HepG2 (cell line): ENCODE results near the gene SPTB. TPM values are rescaled to one million over a fixed set of nuclear protein-coding genes. Genes with fewer than 3 reads are reported as not detected.

ENCODE experiments used
- ATAC-seq: fragments of 200-7000 bp; cut with Tn5 transposase; 3 replicates; pipeline ENCODE4 v1.9.1; 2020; ENCODE audit warnings: mild to moderate bottlenecking, moderate library complexity
- BruUV-seq: library from RNA; stranded (reverse); fragments of 400-500 nt; replicated peaks from 2 replicates; lab custom pipeline; 2021; lab: Mats Ljungman, UMichigan
- CTCF ChIA-PET: fragments of 300-600 bp; formaldehyde crosslinking; extraction: SDS; loops from one replicate; lab custom pipeline; 2021; ENCODE audit warnings: low total read pairs, inconsistent platforms, low intra/inter-chr PET ratio; lab: Yijun Ruan, JAX
- POLR2A ChIA-PET: fragments of 350-600 bp; sonication (Branson Sonifier 250); formaldehyde crosslinking; loops from one replicate; lab custom pipeline; 2020; ENCODE audit warnings: antibody characterized with exemption, inconsistent platforms; lab: Yijun Ruan, JAX
- DNase-seq: peaks from one replicate; pipeline ENCODE4 v3.0.0-alpha.2; 2015; ENCODE audit warnings: low spot score
- FAIRE-seq: peaks from 3 replicates; lab custom pipeline; 2011; peaks lifted over from hg19 to GRCh38; lab: Jason Lieb, UNC
- H2AFZ ChIP-seq: one replicate; pipeline ENCODE4 v1.6.1; 2011; ENCODE audit warnings: low read length, inconsistent platforms
- H3K27ac ChIP-seq: fragments of 300-600 bp; 3 replicates; pipeline ENCODE4 v1.8.0; 2011; ENCODE audit warnings: mixed run types, mild to moderate bottlenecking, mixed read lengths, low read length, inconsistent platforms; ENCODE audit not compliant: insufficient read depth; ENCODE audit errors: extremely low read length
- H3K27me3 ChIP-seq, 2 experiments: fragments of 200-600 bp in 1 of 2; 2 replicates in 1 of 2; 3 replicates in 1 of 2; pipeline versions ENCODE4 v1.6.0 to v1.8.0; 2011; ENCODE audit warnings: low read length in 2 of 2, mild to moderate bottlenecking in 2 of 2, moderate library complexity in 2 of 2, inconsistent platforms in 1 of 2; ENCODE audit not compliant: insufficient read depth in 2 of 2, control insufficient read depth in 1 of 2
- H3K36me3 ChIP-seq, 2 experiments: fragments of 200-600 bp in 1 of 2; replicated peaks in 1 of 2; 2 replicates in 1 of 2; 3 replicates in 1 of 2; pipeline versions ENCODE4 v1.5.1 to v1.8.0; 2011; ENCODE audit warnings: low read length in 2 of 2, inconsistent platforms in 1 of 2; ENCODE audit not compliant: insufficient read depth in 2 of 2, control insufficient read depth in 1 of 2
- H3K4me1 ChIP-seq: 2 replicates; pipeline ENCODE4 v1.5.1; 2012; ENCODE audit warnings: low read length, inconsistent platforms; ENCODE audit not compliant: insufficient read depth
- H3K4me2 ChIP-seq: 2 replicates; pipeline ENCODE4 v1.6.0; 2011; ENCODE audit warnings: low read depth, low read length, inconsistent platforms
- H3K4me3 ChIP-seq, 3 experiments: fragments of 200-600 bp in 1 of 3; sonication (generic), shearing (Covaris generic) in 1 of 3; replicated peaks in 1 of 3; 2 replicates each; pipeline ENCODE4 v1.5.1; 2011 to 2016; ENCODE audit warnings: low read length in 3 of 3, inconsistent platforms in 2 of 3, low read depth in 2 of 3, mild to moderate bottlenecking in 2 of 3, control low read depth in 1 of 3, mixed read lengths in 1 of 3; ENCODE audit not compliant: insufficient read depth in 1 of 3
- H3K79me2 ChIP-seq: one replicate; pipeline ENCODE4 v1.6.1; 2011; ENCODE audit warnings: low read length, inconsistent platforms; ENCODE audit not compliant: insufficient read depth
- H3K9ac ChIP-seq: 2 replicates; pipeline ENCODE4 v1.6.0; 2011; ENCODE audit warnings: mild to moderate bottlenecking, low read depth, low read length, inconsistent platforms; ENCODE audit not compliant: insufficient read depth
- H3K9me3 ChIP-seq: 2 replicates; pipeline ENCODE4 v1.5.1; 2012; ENCODE audit warnings: mild to moderate bottlenecking, low read length
- H4K20me1 ChIP-seq: 2 replicates; pipeline ENCODE4 v1.6.0; 2011; ENCODE audit warnings: inconsistent platforms, mild to moderate bottlenecking, low read length, moderate library complexity; ENCODE audit not compliant: insufficient read depth
- BCL3 ChIP-seq: sonication (generic); formaldehyde crosslinking; IDR thresholded peaks from 2 replicates; pipeline ENCODE4 v1.5.1; 2020; ENCODE audit warnings: mild to moderate bottlenecking, missing genetic modification reagents, moderate library complexity
- DZIP1 ChIP-seq: sonication (generic); formaldehyde crosslinking; IDR thresholded peaks from 2 replicates; pipeline ENCODE4 v1.5.0; 2020; ENCODE audit warnings: mild to moderate bottlenecking, missing genetic modification reagents
- MAX ChIP-seq: IDR thresholded peaks from 2 replicates; pipeline ENCODE4 v1.6.1; 2012; ENCODE audit warnings: inconsistent platforms
- MLXIP ChIP-seq: sonication (generic); formaldehyde crosslinking; IDR thresholded peaks from 2 replicates; pipeline ENCODE4 v1.9.0; 2021; ENCODE audit warnings: missing genetic modification reagents, borderline replicate concordance
- MNT ChIP-seq: fragments of 450-650 bp; IDR thresholded peaks from 2 replicates; pipeline ENCODE4 v1.6.1; 2016
- PCBP1 ChIP-seq: fragments of 200-400 bp; formaldehyde crosslinking; IDR thresholded peaks from 2 replicates; pipeline ENCODE4 v1.6.1; 2017; ENCODE audit warnings: mild to moderate bottlenecking, low read depth, low read length, borderline replicate concordance
- SOX6 ChIP-seq, 2 experiments: fragments of 450-650 bp in 1 of 2; sonication (generic) in 1 of 2; formaldehyde crosslinking in 1 of 2; IDR thresholded peaks; 2 replicates each; pipeline versions ENCODE4 v1.4.0 to v1.6.1; 2017 to 2020; ENCODE audit warnings: antibody characterized with exemption in 1 of 2, mild to moderate bottlenecking in 1 of 2, missing genetic modification reagents in 1 of 2
- STAG1 ChIP-seq: sonication (generic); formaldehyde crosslinking; IDR thresholded peaks from 2 replicates; pipeline ENCODE4 v1.4.0; 2020; ENCODE audit warnings: missing genetic modification reagents
- USF2 ChIP-seq, 2 experiments: sonication (generic) in 1 of 2; formaldehyde crosslinking in 1 of 2; IDR thresholded peaks; 2 replicates each; pipeline versions ENCODE4 v1.5.1 to v1.6.1; 2011 to 2020; ENCODE audit warnings: borderline replicate concordance in 1 of 2, low read depth in 1 of 2, low read length in 1 of 2, mild to moderate bottlenecking in 1 of 2, missing genetic modification reagents in 1 of 2, moderate library complexity in 1 of 2
- WGBS: methylation state at CpG from one replicate; pipeline ENCODE4 v1.1.6; 2017; ENCODE audit warnings: low lambda C conversion rate; 5-methylcytosine and 5-hydroxymethylcytosine counted together
- in situ Hi-C: cut with HindIII; loops from 2 replicates; pipeline ENCODE4 v1.10.0; 2017; ENCODE audit warnings: low pct_unique_long_range_greater_than_20kb; ENCODE audit not compliant: extremely low pct_ligation_motif_present
- intact Hi-C: fragments of 100-400 bp; cut with micrococcal nuclease; formaldehyde crosslinking; loops from one replicate; pipeline ENCODE4 v1.10.0; 2022; ENCODE audit not compliant: unreplicated experiment
- polyA plus RNA-seq, 8 experiments: library from polyadenylated mRNA; depleted of rRNA in 3 of 8; stranded (reverse) in 7 of 8; unstranded in 1 of 8; fragments of >200 nt; fragmentation: Illumina TruSeq in 4 of 8; extraction: Trizol in 4 of 8; gene quantifications; 2 replicates each; pipeline versions ENCODE4 v1.2.1 to v1.2.3, GENCODE V29; 2011 to 2016; ENCODE audit warnings: low read depth in 4 of 8, missing spikeins in 1 of 8, mixed read lengths in 1 of 8; ENCODE audit not compliant: insufficient read depth in 1 of 8
- total RNA-seq, 5 experiments: library from RNA; depleted of rRNA; stranded (reverse); fragments of >200 nt; fragmentation: Illumina TruSeq; extraction: Trizol; gene quantifications; 2 replicates each; pipeline ENCODE4 v1.2.3, GENCODE V29; 2016; ENCODE audit warnings: low read depth in 1 of 5

Gene SPTB
- total and polyA plus RNA-seq, 2 of the 13 experiments (the other 11 are each of a cell fraction or from before 2014, with no cell fraction given): 0.01 to 0.02 TPM

GRCh38 chr14:64763801-64764621, 115.7 kb downstream of the SPTB start:
- Histone ChIP-seq H3K9ac (no peak overlapping the region), H3K4me3 (peak overlapping the region in 1 of 3 experiments; percentile 50; a peak in 1 of 6 replicates), H3K36me3 (no peaks in the 10 kb centered on the region), H3K4me2 (peak overlapping the region; percentile 79), H2AFZ (no peak overlapping the region), H3K79me2 (no peaks in the 10 kb centered on the region), H3K4me1 (peaks cover 23% of the 10 kb centered on the region), H3K27ac (no peak overlapping the region), H4K20me1 (no peaks in the 10 kb centered on the region), H3K9me3 (no peaks in the 10 kb centered on the region), H3K27me3 (peaks cover 4 to 42% of the 10 kb centered on the region in 2 experiments; a peak in 4 of 5 replicates)
- DNase-seq (no peak), ATAC-seq (peak; percentile 51), FAIRE-seq (no peak)
- no TSS peak for BruUV-seq
- in situ Hi-C loops (no loop called here), intact Hi-C loops (loop anchor here (1.0 kb wide), 2 partner anchors 93 to 224 kb away; partner anchors contain the start of gene HSPA2)
- POLR2A ChIA-PET: no interaction called here
- WGBS: 24% methylated on average over 10 of the region's 18 CpGs
- CTCF ChIA-PET: interaction anchor here (5.1 kb wide), 1 partner anchor 93 kb away, joined by 51 read pairs; no protein-coding TSS in a partner anchor
- TF ChIP-seq PCBP1 (no peak), DZIP1 (no peak), MAX (peak; percentile 55; the same call in 1 of the 2 replicates), BCL3 (CRISPR knock-in tag) (0 out of 2 replicates have a peak, but pooled peaks have one; percentile 2), MNT (peak; percentile 92), MLXIP (CRISPR knock-in tag) (no peak), STAG1 (CRISPR knock-in tag) (peak; percentile 50), USF2 (IDR thresholded peaks at IDR 0.05; ENCODE audit: low read depth, low read length) (0 out of 2 replicates have a peak, but pooled peaks have one; percentile 29), USF2 (CRISPR knock-in tag; IDR thresholded peaks at IDR 0.05; ENCODE audit: borderline replicate concordance) (no peak), SOX6 (IDR thresholded peaks at IDR 0.05) (no peak), SOX6 (CRISPR knock-in tag; IDR thresholded peaks at IDR 0.05) (no peak)
